ENCODE data around the gene YY1AP1.
"Not testable (repeated sequence)": the region's sequence is repeated elsewhere in the genome, so short reads cannot be mapped to it uniquely, and the experiment has no call there.

Gene YY1AP1

GRCh38 chr1:155694167-155694566 lies 5.6 kb upstream of the YY1AP1 start:
- no peak for DNase-seq

- no peak for DNase-seq
Measured at GRCh38 chr1:155691992-155692528, 3.5 kb upstream of the YY1AP1 start.

GRCh38 chr1:155689081-155689607 lies 570 bp upstream of the YY1AP1 start, which contains the start of gene DAP3:
TSS of gene DAP3 (plus strand) at chr1:155689091. CDS start at chr1:155709780, 20,689 bp downstream.
- not testable (repeated sequence) for DNase-seq

- not testable (repeated sequence) for DNase-seq
Measured at GRCh38 chr1:155687705-155688323, 760 bp downstream of the YY1AP1 start.

GRCh38 chr1:155681776-155682175 lies 6.8 kb downstream of the YY1AP1 start:
- DNase-seq: no peak

- DNase-seq: no peak
Measured at GRCh38 chr1:155680531-155680930, 8.0 kb downstream of the YY1AP1 start.

- DNase-seq: not testable (repeated sequence)
Measured at GRCh38 chr1:155678992-155679391, 9.6 kb downstream of the YY1AP1 start.

- no peak for DNase-seq
Measured at GRCh38 chr1:155678027-155678426, 10.5 kb downstream of the YY1AP1 start.

GRCh38 chr1:155673003-155673402 lies 15.6 kb downstream of the YY1AP1 start:
- no peak for DNase-seq

- DNase-seq: no peak
Measured at GRCh38 chr1:155671750-155672149, 16.8 kb downstream of the YY1AP1 start.

- no peak for DNase-seq
Measured at GRCh38 chr1:155669233-155670162, 19.1 kb downstream of the YY1AP1 start.

- DNase-seq: not testable (repeated sequence)
Measured at GRCh38 chr1:155661239-155661638, 27.3 kb downstream of the YY1AP1 start.

GRCh38 chr1:155657463-155657862 lies 31.1 kb downstream of the YY1AP1 start:
- DNase-seq: no peak

- no peak for DNase-seq
Measured at GRCh38 chr1:155652951-155653350, 35.6 kb downstream of the YY1AP1 start.

- DNase-seq: no peak
Measured at GRCh38 chr1:155651861-155652661, 36.5 kb downstream of the YY1AP1 start.

GRCh38 chr1:155650231-155650757 lies 38.3 kb downstream of the YY1AP1 start:
- DNase-seq: no peak

- no peak for DNase-seq
Measured at GRCh38 chr1:155649676-155650075, 38.9 kb downstream of the YY1AP1 start.

- DNase-seq: no peak
Measured at GRCh38 chr1:155648207-155649147, 40.1 kb downstream of the YY1AP1 start.

GRCh38 chr1:155646307-155646706 lies 42.3 kb downstream of the YY1AP1 start:
- no peak for DNase-seq

GRCh38 chr1:155645648-155646047 lies 42.9 kb downstream of the YY1AP1 start:
- no peak for DNase-seq

GRCh38 chr1:155645034-155645598 lies 43.5 kb downstream of the YY1AP1 start:
- DNase-seq: no peak
